C4-2B (cell line): ENCODE data around the gene WWP2.

Experiments
- ZFX ChIP-seq: fragments of 450-650 bp; IDR thresholded peaks from 2 replicates; pipeline ENCODE4 v1.6.1; 2017
- TF ChIP-seq, protein P1 (sequence below): fragments of 450-650 bp; conservative IDR thresholded peaks from 2 replicates; pipeline ENCODE4 v1.5.1; 2017; ENCODE audit warnings: mild to moderate bottlenecking

DNA sequence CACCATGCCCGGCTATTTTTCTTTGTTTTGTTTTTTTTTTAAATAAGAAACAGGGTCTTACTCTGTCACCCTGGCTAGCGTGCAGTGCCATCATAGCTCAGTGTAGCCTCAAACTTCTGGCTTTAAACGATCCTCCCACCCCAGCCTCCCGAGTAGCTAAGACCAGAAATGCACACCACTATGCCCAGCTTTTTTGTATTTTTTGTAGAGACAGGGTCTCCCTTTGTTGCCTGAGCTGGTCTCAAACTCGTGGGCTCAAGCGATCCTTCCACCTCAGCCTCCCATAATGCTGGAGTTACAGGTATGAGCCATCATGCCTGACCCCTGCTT lies 59.7 kb downstream of the WWP2 start:
- TF ChIP-seq, protein P1, sequence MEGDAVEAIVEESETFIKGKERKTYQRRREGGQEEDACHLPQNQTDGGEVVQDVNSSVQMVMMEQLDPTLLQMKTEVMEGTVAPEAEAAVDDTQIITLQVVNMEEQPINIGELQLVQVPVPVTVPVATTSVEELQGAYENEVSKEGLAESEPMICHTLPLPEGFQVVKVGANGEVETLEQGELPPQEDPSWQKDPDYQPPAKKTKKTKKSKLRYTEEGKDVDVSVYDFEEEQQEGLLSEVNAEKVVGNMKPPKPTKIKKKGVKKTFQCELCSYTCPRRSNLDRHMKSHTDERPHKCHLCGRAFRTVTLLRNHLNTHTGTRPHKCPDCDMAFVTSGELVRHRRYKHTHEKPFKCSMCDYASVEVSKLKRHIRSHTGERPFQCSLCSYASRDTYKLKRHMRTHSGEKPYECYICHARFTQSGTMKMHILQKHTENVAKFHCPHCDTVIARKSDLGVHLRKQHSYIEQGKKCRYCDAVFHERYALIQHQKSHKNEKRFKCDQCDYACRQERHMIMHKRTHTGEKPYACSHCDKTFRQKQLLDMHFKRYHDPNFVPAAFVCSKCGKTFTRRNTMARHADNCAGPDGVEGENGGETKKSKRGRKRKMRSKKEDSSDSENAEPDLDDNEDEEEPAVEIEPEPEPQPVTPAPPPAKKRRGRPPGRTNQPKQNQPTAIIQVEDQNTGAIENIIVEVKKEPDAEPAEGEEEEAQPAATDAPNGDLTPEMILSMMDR, result no peak
- no peak for TF ChIP-seq ZFX
